Measurements from ENCODE around the gene PTH2R. TPM values are rescaled to one million over a fixed set of nuclear protein-coding genes. Genes with fewer than 3 reads are reported as not detected.

Gene PTH2R
- total and polyA plus RNA-seq, 9 of the 15 experiments (the other 6 are each of a cell fraction or from before 2014, with no cell fraction given), result 2.7 to 8.8 (median 4.2) TPM

DNA sequence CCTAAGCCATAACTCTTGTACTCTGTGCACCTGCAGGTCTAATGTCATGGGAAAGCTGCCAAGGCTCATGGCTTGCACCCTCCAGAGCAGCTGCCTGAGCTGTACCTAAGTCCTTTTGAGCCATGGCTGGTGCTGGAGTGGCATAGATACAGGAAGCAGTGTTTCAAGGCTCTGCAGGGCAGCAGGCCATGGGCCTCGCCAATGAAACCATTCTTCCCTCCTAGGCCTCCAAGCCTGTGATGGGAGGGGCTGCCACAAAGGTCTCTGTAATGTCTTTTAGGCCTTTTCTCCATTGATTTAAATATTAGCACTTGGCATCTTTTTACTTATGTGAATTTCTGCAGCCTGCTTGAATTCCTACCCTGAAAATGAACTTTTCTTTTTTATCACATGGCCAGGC lies 108.5 kb downstream of the PTH2R start:
- no peak for ATAC-seq
- no peaks in the 10 kb centered on the region; the same call in 2 of the 3 replicates for H3K36me3 ChIP-seq (ENCODE audit: control insufficient read depth, insufficient read depth, low read length)
- H3K4me1 ChIP-seq (replicated peaks in 1 of 2; ENCODE audit: control insufficient read depth in 2 of 2, insufficient read depth in 2 of 2, low read length in 2 of 2), result no peaks in the 10 kb centered on the region
- TF ChIP-seq ZNF3 (CRISPR knock-in tag; IDR thresholded peaks at IDR 0.05), result no peak
- TF ChIP-seq SP1 (CRISPR knock-in tag; IDR thresholded peaks at IDR 0.05), result no peak
- no peak for TF ChIP-seq HOXB6 (CRISPR knock-in tag; IDR thresholded peaks at IDR 0.05; ENCODE audit: borderline replicate concordance)
- TF ChIP-seq, protein P1, sequence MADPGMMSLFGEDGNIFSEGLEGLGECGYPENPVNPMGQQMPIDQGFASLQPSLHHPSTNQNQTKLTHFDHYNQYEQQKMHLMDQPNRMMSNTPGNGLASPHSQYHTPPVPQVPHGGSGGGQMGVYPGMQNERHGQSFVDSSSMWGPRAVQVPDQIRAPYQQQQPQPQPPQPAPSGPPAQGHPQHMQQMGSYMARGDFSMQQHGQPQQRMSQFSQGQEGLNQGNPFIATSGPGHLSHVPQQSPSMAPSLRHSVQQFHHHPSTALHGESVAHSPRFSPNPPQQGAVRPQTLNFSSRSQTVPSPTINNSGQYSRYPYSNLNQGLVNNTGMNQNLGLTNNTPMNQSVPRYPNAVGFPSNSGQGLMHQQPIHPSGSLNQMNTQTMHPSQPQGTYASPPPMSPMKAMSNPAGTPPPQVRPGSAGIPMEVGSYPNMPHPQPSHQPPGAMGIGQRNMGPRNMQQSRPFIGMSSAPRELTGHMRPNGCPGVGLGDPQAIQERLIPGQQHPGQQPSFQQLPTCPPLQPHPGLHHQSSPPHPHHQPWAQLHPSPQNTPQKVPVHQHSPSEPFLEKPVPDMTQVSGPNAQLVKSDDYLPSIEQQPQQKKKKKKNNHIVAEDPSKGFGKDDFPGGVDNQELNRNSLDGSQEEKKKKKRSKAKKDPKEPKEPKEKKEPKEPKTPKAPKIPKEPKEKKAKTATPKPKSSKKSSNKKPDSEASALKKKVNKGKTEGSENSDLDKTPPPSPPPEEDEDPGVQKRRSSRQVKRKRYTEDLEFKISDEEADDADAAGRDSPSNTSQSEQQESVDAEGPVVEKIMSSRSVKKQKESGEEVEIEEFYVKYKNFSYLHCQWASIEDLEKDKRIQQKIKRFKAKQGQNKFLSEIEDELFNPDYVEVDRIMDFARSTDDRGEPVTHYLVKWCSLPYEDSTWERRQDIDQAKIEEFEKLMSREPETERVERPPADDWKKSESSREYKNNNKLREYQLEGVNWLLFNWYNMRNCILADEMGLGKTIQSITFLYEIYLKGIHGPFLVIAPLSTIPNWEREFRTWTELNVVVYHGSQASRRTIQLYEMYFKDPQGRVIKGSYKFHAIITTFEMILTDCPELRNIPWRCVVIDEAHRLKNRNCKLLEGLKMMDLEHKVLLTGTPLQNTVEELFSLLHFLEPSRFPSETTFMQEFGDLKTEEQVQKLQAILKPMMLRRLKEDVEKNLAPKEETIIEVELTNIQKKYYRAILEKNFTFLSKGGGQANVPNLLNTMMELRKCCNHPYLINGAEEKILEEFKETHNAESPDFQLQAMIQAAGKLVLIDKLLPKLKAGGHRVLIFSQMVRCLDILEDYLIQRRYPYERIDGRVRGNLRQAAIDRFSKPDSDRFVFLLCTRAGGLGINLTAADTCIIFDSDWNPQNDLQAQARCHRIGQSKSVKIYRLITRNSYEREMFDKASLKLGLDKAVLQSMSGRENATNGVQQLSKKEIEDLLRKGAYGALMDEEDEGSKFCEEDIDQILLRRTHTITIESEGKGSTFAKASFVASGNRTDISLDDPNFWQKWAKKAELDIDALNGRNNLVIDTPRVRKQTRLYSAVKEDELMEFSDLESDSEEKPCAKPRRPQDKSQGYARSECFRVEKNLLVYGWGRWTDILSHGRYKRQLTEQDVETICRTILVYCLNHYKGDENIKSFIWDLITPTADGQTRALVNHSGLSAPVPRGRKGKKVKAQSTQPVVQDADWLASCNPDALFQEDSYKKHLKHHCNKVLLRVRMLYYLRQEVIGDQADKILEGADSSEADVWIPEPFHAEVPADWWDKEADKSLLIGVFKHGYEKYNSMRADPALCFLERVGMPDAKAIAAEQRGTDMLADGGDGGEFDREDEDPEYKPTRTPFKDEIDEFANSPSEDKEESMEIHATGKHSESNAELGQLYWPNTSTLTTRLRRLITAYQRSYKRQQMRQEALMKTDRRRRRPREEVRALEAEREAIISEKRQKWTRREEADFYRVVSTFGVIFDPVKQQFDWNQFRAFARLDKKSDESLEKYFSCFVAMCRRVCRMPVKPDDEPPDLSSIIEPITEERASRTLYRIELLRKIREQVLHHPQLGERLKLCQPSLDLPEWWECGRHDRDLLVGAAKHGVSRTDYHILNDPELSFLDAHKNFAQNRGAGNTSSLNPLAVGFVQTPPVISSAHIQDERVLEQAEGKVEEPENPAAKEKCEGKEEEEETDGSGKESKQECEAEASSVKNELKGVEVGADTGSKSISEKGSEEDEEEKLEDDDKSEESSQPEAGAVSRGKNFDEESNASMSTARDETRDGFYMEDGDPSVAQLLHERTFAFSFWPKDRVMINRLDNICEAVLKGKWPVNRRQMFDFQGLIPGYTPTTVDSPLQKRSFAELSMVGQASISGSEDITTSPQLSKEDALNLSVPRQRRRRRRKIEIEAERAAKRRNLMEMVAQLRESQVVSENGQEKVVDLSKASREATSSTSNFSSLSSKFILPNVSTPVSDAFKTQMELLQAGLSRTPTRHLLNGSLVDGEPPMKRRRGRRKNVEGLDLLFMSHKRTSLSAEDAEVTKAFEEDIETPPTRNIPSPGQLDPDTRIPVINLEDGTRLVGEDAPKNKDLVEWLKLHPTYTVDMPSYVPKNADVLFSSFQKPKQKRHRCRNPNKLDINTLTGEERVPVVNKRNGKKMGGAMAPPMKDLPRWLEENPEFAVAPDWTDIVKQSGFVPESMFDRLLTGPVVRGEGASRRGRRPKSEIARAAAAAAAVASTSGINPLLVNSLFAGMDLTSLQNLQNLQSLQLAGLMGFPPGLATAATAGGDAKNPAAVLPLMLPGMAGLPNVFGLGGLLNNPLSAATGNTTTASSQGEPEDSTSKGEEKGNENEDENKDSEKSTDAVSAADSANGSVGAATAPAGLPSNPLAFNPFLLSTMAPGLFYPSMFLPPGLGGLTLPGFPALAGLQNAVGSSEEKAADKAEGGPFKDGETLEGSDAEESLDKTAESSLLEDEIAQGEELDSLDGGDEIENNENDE (IDR thresholded peaks at IDR 0.05; ENCODE audit: low read depth, low read length), result no peak
- TF ChIP-seq, protein P2, sequence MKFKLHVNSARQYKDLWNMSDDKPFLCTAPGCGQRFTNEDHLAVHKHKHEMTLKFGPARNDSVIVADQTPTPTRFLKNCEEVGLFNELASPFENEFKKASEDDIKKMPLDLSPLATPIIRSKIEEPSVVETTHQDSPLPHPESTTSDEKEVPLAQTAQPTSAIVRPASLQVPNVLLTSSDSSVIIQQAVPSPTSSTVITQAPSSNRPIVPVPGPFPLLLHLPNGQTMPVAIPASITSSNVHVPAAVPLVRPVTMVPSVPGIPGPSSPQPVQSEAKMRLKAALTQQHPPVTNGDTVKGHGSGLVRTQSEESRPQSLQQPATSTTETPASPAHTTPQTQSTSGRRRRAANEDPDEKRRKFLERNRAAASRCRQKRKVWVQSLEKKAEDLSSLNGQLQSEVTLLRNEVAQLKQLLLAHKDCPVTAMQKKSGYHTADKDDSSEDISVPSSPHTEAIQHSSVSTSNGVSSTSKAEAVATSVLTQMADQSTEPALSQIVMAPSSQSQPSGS (CRISPR knock-in tag; IDR thresholded peaks at IDR 0.05), result no peak
- 0 out of 2 replicates have a peak, but pooled peaks have one; percentile 29 for TF ChIP-seq CBX5 (IDR thresholded peaks at IDR 0.05; ENCODE audit: borderline replicate concordance, low read depth)
- TF ChIP-seq, protein P3, sequence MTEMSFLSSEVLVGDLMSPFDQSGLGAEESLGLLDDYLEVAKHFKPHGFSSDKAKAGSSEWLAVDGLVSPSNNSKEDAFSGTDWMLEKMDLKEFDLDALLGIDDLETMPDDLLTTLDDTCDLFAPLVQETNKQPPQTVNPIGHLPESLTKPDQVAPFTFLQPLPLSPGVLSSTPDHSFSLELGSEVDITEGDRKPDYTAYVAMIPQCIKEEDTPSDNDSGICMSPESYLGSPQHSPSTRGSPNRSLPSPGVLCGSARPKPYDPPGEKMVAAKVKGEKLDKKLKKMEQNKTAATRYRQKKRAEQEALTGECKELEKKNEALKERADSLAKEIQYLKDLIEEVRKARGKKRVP (CRISPR knock-in tag; IDR thresholded peaks at IDR 0.05), result no peak
- peak; percentile 76 for TF ChIP-seq ZFP36 (IDR thresholded peaks at IDR 0.05; ENCODE audit: low read depth, low read length, partially characterized antibody)
- peak in 1 of 2 experiments; percentile 77; a peak in 2 of 3 replicates for TF ChIP-seq CBX3 (IDR thresholded peaks at IDR 0.05; ENCODE audit: borderline replicate concordance in 1 of 2, low read length in 2 of 2)

More for the DNA sequence above, 108.5 kb downstream of the PTH2R start:
- Histone ChIP-seq H3K4me2 (ENCODE audit: insufficient read depth, low read length) (no peak overlapping the region), H3K27ac (ENCODE audit: extremely low read depth, low read depth, low read length) (no peak overlapping the region), H4K20me1 (replicated peaks; ENCODE audit: control insufficient read depth, insufficient read depth, low read length) (no peaks in the 10 kb centered on the region), H3K9ac (ENCODE audit: insufficient read depth in 1 of 2, low read depth in 2 of 2, low read length in 2 of 2) (no peak overlapping the region), H3K9me3 (replicated peaks; ENCODE audit: control insufficient read depth, insufficient read depth, low read depth, low read length) (no peaks in the 10 kb centered on the region; the same call in 1 of the 2 replicates), H3K4me3 (no peak overlapping the region), H3K79me2 (ENCODE audit: control insufficient read depth, insufficient read depth, low read length) (no peaks in the 10 kb centered on the region), H2AFZ (ENCODE audit: low read depth, low read length) (no peak overlapping the region), H3K27me3 (ENCODE audit: control insufficient read depth in 2 of 2, insufficient read depth in 2 of 2, low read length in 2 of 2) (no peaks in the 10 kb centered on the region), H3K9me1 (ENCODE audit: control insufficient read depth, insufficient read depth, low read length) (no peaks in the 10 kb centered on the region)
- CTCF ChIA-PET (ENCODE audit: low intra/inter-chr PET ratio), result no interaction called here
- DNase-seq (ENCODE audit: extremely low read depth in 1 of 4, low spot score in 3 of 4) (no peak), FAIRE-seq (no peak)
- WGBS (ENCODE audit: insufficient coverage, low coverage, missing lambda C conversion rate), result 57% methylated on average over 1 of the region's 1 CpG
- no TSS peak for BruUV-seq (replicated peaks)
- POLR2A ChIA-PET, result interaction anchor here (0.6 kb wide), 1 partner anchor 387 kb away, joined by 3 read pairs; no protein-coding TSS in a partner anchor
- in situ Hi-C loops (cut with MboI) (no loop called here), intact Hi-C loops (cut with micrococcal nuclease) (no loop called here)
